HTERT RPE-1 (cell line): ENCODE results near the gene LRRC8C.

Experiments
- in situ Hi-C: fragments of 300-500 bp; cut with MboI; formaldehyde crosslinking; loops from 4 replicates; pipeline ENCODE4 v1.14.3; 2020; ENCODE audit warnings: low sequenced_read_pairs

Gene LRRC8C

GRCh38 chr1:89670163-89670562, 37.2 kb downstream of the LRRC8C start:
- in situ Hi-C loops, result no loop called here

- in situ Hi-C loops, result no loop called here
Observed at GRCh38 chr1:89670711-89671110, 37.8 kb downstream of the LRRC8C start.

GRCh38 chr1:89671775-89672488, 39.0 kb downstream of the LRRC8C start:
- in situ Hi-C loops, result no loop called here

- in situ Hi-C loops, result no loop called here
Observed at GRCh38 chr1:89672489-89673183, 39.7 kb downstream of the LRRC8C start.

- in situ Hi-C loops, result no loop called here
Observed at GRCh38 chr1:89673251-89673650, 40.3 kb downstream of the LRRC8C start.

- in situ Hi-C loops, result no loop called here
Observed at GRCh38 chr1:89675677-89676076, 42.8 kb downstream of the LRRC8C start.

GRCh38 chr1:89681045-89681729, 48.3 kb downstream of the LRRC8C start:
- in situ Hi-C loops, result no loop called here

GRCh38 chr1:89682611-89683010, 49.7 kb downstream of the LRRC8C start:
- in situ Hi-C loops, result no loop called here

- in situ Hi-C loops, result no loop called here
Observed at GRCh38 chr1:89685461-89685860, 52.5 kb downstream of the LRRC8C start.

GRCh38 chr1:89686520-89686919, 53.6 kb downstream of the LRRC8C start:
- in situ Hi-C loops, result no loop called here

GRCh38 chr1:89687254-89687653, 54.3 kb downstream of the LRRC8C start:
- in situ Hi-C loops, result no loop called here

- in situ Hi-C loops, result no loop called here
Observed at GRCh38 chr1:89688607-89689006, 55.7 kb downstream of the LRRC8C start.

GRCh38 chr1:89689234-89689633, 56.3 kb downstream of the LRRC8C start:
- in situ Hi-C loops, result no loop called here

GRCh38 chr1:89690595-89690994, 57.7 kb downstream of the LRRC8C start:
- in situ Hi-C loops, result no loop called here

- in situ Hi-C loops, result no loop called here
Observed at GRCh38 chr1:89692601-89693521, 59.9 kb downstream of the LRRC8C start.

- in situ Hi-C loops, result no loop called here
Observed at GRCh38 chr1:89695847-89696246, 62.9 kb downstream of the LRRC8C start.

GRCh38 chr1:89697383-89697782, 64.5 kb downstream of the LRRC8C start:
- in situ Hi-C loops, result no loop called here

GRCh38 chr1:89698020-89698560, 65.2 kb downstream of the LRRC8C start:
- in situ Hi-C loops, result no loop called here

GRCh38 chr1:89698624-89699023, 65.7 kb downstream of the LRRC8C start:
- in situ Hi-C loops, result no loop called here

- in situ Hi-C loops, result no loop called here
Observed at GRCh38 chr1:89699451-89699986, 66.6 kb downstream of the LRRC8C start.
